Measurements from ENCODE around the gene GSX1.

The GSX1 gene

GRCh38 chr13:27783111-27783510, 9.2 kb upstream of the GSX1 start:
- H3K9ac ChIP-seq (ENCODE audit: low read length), result no peak overlapping the region
- no peaks in the 10 kb centered on the region for H3K9me3 ChIP-seq (ENCODE audit: control insufficient read depth, low read length)
- no peaks in the 10 kb centered on the region for H3K36me3 ChIP-seq (ENCODE audit: control insufficient read depth, insufficient read depth, low read length)
- no peaks in the 10 kb centered on the region for H3K4me1 ChIP-seq (ENCODE audit: control insufficient read depth, insufficient read depth, low read length)
- peaks cover 37% of the 10 kb centered on the region for H3K27me3 ChIP-seq (ENCODE audit: control insufficient read depth, insufficient read depth, low read length)
- H3K4me3 ChIP-seq (ENCODE audit: low read length), result no peak overlapping the region

- H3K9ac ChIP-seq (ENCODE audit: low read length), result no peak overlapping the region
- peaks cover 72% of the 10 kb centered on the region for H3K27me3 ChIP-seq (ENCODE audit: control insufficient read depth, insufficient read depth, low read length)
- H3K4me1 ChIP-seq (ENCODE audit: control insufficient read depth, insufficient read depth, low read length), result peaks cover 17% of the 10 kb centered on the region
- H3K36me3 ChIP-seq (ENCODE audit: control insufficient read depth, insufficient read depth, low read length), result no peaks in the 10 kb centered on the region
- H3K9me3 ChIP-seq (ENCODE audit: control insufficient read depth, low read length), result no peaks in the 10 kb centered on the region
- H3K4me3 ChIP-seq (ENCODE audit: low read length), result no peak overlapping the region
These were observed 4.0 kb upstream of the GSX1 start for GRCh38 chr13:27788271-27788670.

DNA sequence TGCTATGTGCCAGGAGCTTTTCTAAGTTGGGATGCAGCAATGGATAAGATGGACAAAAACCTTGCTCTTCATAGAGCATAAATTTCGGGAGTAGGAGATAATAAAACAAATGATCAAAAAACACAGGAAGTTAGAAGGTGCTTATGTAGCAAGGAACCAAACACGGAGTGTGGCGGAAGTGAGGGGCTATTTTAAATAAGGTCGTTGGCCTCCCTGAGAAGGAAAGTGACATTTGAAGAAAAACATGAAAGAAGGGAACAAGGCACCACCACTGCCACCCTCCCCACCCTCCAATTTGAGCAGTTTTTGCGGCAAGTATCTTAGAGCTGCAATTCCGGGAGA, 3.2 kb upstream of the GSX1 start:
- Histone ChIP-seq H3K27me3 (ENCODE audit: control insufficient read depth, insufficient read depth, low read length) (peaks cover 72% of the 10 kb centered on the region), H3K9me3 (ENCODE audit: control insufficient read depth, low read length) (no peaks in the 10 kb centered on the region), H3K4me1 (ENCODE audit: control insufficient read depth, insufficient read depth, low read length) (peaks cover 17% of the 10 kb centered on the region), H3K4me3 (ENCODE audit: low read length) (no peak overlapping the region), H3K36me3 (ENCODE audit: control insufficient read depth, insufficient read depth, low read length) (no peaks in the 10 kb centered on the region), H3K9ac (ENCODE audit: low read length) (no peak overlapping the region)

DNA sequence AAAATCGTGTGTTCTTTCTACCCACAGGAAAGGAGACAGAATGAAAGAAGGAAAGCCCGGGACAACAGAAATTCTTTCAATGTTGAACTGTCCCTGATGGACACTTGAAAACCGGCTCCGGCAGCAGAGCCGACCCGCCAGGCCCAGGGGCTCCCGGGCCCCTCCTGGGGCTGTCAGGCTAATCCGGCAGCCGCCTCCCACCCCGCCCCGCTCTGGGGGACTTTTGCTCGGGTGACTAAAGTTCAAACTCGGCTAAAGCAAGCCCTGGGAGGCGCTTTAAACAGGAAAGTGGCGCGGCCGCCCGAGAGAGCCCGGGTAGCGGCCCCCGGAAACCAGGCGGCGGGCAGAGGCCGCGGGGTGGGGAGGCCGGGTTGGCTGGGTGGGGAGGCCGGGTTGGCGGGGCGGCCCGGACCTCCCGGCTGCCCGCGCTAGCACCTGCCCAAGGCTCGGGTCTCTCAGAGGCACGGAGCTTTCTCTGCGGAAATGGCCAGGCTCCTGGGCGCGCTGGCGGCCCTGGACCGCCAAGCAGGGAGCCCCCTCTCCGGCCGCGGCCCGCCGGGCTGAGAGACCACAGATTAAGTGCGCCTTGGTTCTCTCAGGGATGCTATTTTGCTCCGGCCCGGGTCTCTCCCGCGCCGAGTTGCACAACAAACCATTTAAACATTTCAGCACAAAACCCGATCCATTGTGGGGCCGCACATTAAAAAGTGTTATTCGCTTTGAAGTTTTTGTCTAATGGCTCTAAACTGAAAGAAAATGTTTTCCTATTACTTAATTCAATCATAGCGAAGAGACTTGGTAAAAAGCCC, 2.6 kb upstream of the GSX1 start:
- H3K9ac ChIP-seq (ENCODE audit: low read length), result no peak overlapping the region
- no peaks in the 10 kb centered on the region for H3K36me3 ChIP-seq (ENCODE audit: control insufficient read depth, insufficient read depth, low read length)
- H3K4me3 ChIP-seq (ENCODE audit: low read length), result no peak overlapping the region
- peaks cover 77% of the 10 kb centered on the region for H3K27me3 ChIP-seq (ENCODE audit: control insufficient read depth, insufficient read depth, low read length)
- H3K9me3 ChIP-seq (ENCODE audit: control insufficient read depth, low read length), result no peaks in the 10 kb centered on the region
- H3K4me1 ChIP-seq (ENCODE audit: control insufficient read depth, insufficient read depth, low read length), result peaks cover 17% of the 10 kb centered on the region

DNA sequence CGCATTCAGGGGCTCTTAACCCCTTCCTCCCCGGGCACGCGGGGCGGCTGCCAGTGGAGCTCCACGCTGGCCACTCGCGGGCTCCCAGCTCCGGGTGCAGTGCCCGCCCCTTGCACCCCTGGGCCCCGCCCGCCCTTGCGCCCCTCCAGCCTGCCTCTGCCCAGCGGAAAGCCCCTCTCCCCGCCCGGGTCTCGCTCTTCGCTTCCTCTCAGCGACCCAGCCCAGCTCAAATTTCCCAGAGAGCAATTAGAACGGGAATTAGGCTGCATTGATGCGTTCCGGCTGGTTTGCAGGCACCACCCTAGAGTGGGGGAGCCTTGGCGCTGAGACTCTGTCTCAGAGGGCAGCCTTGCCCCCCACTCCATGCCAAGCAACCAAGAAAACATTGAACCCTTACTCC, 1.8 kb upstream of the GSX1 start:
- H3K4me3 ChIP-seq (ENCODE audit: low read length), result no peak overlapping the region
- no peak overlapping the region for H3K9ac ChIP-seq (ENCODE audit: low read length)
- H3K36me3 ChIP-seq (ENCODE audit: control insufficient read depth, insufficient read depth, low read length), result no peaks in the 10 kb centered on the region
- H3K4me1 ChIP-seq (ENCODE audit: control insufficient read depth, insufficient read depth, low read length), result peaks cover 17% of the 10 kb centered on the region
- H3K27me3 ChIP-seq (ENCODE audit: control insufficient read depth, insufficient read depth, low read length), result peaks cover 85% of the 10 kb centered on the region
- H3K9me3 ChIP-seq (ENCODE audit: control insufficient read depth, low read length), result no peaks in the 10 kb centered on the region

- Histone ChIP-seq H3K4me1 (ENCODE audit: control insufficient read depth, insufficient read depth, low read length) (peaks cover 17% of the 10 kb centered on the region), H3K36me3 (ENCODE audit: control insufficient read depth, insufficient read depth, low read length) (no peaks in the 10 kb centered on the region), H3K27me3 (ENCODE audit: control insufficient read depth, insufficient read depth, low read length) (peaks cover 90% of the 10 kb centered on the region), H3K4me3 (ENCODE audit: low read length) (no peak overlapping the region), H3K9me3 (ENCODE audit: control insufficient read depth, low read length) (no peaks in the 10 kb centered on the region), H3K9ac (ENCODE audit: low read length) (no peak overlapping the region)
These were observed 960 bp upstream of the GSX1 start for GRCh38 chr13:27791146-27791900.

GRCh38 chr13:27791901-27792392, 336 bp upstream of the GSX1 start:
- Histone ChIP-seq H3K27me3 (ENCODE audit: control insufficient read depth, insufficient read depth, low read length) (peaks cover 93% of the 10 kb centered on the region), H3K9ac (ENCODE audit: low read length) (no peak overlapping the region), H3K4me1 (ENCODE audit: control insufficient read depth, insufficient read depth, low read length) (peaks cover 18% of the 10 kb centered on the region), H3K4me3 (ENCODE audit: low read length) (no peak overlapping the region), H3K9me3 (ENCODE audit: control insufficient read depth, low read length) (no peaks in the 10 kb centered on the region), H3K36me3 (ENCODE audit: control insufficient read depth, insufficient read depth, low read length) (no peaks in the 10 kb centered on the region)

- Histone ChIP-seq H3K4me1 (ENCODE audit: control insufficient read depth, insufficient read depth, low read length) (peaks cover 20% of the 10 kb centered on the region), H3K27me3 (ENCODE audit: control insufficient read depth, insufficient read depth, low read length) (peaks cover 97% of the 10 kb centered on the region)
These were observed 1.5 kb downstream of the GSX1 start for GRCh38 chr13:27793507-27794367.

GRCh38 chr13:27794368-27794691, 2.0 kb downstream of the GSX1 start:
- H3K4me1 ChIP-seq (ENCODE audit: control insufficient read depth, insufficient read depth, low read length), result peaks cover 20% of the 10 kb centered on the region
- H3K27me3 ChIP-seq (ENCODE audit: control insufficient read depth, insufficient read depth, low read length), result peaks cover 95% of the 10 kb centered on the region
- no peak overlapping the region for H3K4me3 ChIP-seq (ENCODE audit: low read length)
- no peaks in the 10 kb centered on the region for H3K9me3 ChIP-seq (ENCODE audit: control insufficient read depth, low read length)
- no peaks in the 10 kb centered on the region for H3K36me3 ChIP-seq (ENCODE audit: control insufficient read depth, insufficient read depth, low read length)
- H3K9ac ChIP-seq (ENCODE audit: low read length), result no peak overlapping the region

More at GRCh38 chr13:27793507-27794367, 1.5 kb downstream of the GSX1 start:
- Histone ChIP-seq H3K4me3 (ENCODE audit: low read length) (no peak overlapping the region), H3K9me3 (ENCODE audit: control insufficient read depth, low read length) (no peaks in the 10 kb centered on the region), H3K36me3 (ENCODE audit: control insufficient read depth, insufficient read depth, low read length) (no peaks in the 10 kb centered on the region), H3K9ac (ENCODE audit: low read length) (no peak overlapping the region)

DNA sequence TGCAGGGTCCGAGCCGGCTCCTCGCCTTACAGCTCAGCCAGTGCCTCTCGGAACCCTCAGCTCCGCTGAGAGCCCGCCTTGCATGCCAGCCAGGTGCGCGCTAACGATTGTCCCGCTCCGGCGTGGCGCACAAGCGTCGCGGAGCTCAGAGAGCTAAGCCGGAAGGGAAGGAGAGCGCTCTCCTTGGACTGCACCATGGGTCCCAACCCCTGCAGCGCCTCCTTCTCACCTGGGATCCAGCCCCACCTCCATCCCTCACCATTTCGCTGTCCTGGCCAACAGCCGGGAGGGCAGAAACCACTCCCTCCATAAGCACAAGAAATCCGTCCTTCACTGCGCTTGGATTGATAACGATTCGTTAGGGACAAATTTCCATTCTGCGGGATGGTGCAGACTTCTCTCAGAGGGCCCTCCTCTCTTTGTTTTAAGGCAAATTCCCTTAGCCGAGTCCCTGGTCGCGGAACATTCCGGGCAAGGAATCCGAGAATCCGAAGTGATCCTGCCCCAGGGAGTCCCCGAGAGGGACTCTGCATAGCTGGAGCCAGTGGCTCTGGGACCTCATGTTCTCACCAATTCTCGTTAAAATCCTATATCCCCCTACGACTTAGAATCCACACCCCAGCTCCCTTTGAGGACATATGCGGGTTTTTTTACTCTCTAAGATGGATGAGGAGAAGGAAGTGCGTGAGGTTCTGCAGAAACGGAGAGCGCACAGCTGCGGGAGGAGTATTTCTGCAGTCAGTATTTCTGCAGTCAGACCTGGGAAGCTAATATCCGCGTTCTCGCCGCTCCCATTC, 2.8 kb downstream of the GSX1 start:
- H3K4me3 ChIP-seq (ENCODE audit: low read length), result no peak overlapping the region
- H3K9me3 ChIP-seq (ENCODE audit: control insufficient read depth, low read length), result no peaks in the 10 kb centered on the region
- peaks cover 20% of the 10 kb centered on the region for H3K4me1 ChIP-seq (ENCODE audit: control insufficient read depth, insufficient read depth, low read length)
- peaks cover 93% of the 10 kb centered on the region for H3K27me3 ChIP-seq (ENCODE audit: control insufficient read depth, insufficient read depth, low read length)
- H3K36me3 ChIP-seq (ENCODE audit: control insufficient read depth, insufficient read depth, low read length), result no peaks in the 10 kb centered on the region
- H3K9ac ChIP-seq (ENCODE audit: low read length), result no peak overlapping the region

GRCh38 chr13:27795718-27796019, 3.4 kb downstream of the GSX1 start:
- no peaks in the 10 kb centered on the region for H3K9me3 ChIP-seq (ENCODE audit: control insufficient read depth, low read length)
- H3K4me1 ChIP-seq (ENCODE audit: control insufficient read depth, insufficient read depth, low read length), result peaks cover 19% of the 10 kb centered on the region
- H3K4me3 ChIP-seq (ENCODE audit: low read length), result no peak overlapping the region
- no peak overlapping the region for H3K9ac ChIP-seq (ENCODE audit: low read length)
- H3K27me3 ChIP-seq (ENCODE audit: control insufficient read depth, insufficient read depth, low read length), result peaks cover 92% of the 10 kb centered on the region
- no peaks in the 10 kb centered on the region for H3K36me3 ChIP-seq (ENCODE audit: control insufficient read depth, insufficient read depth, low read length)
